GM12878 (cell line): ENCODE data around the gene C5AR1. TPM values are rescaled to one million over a fixed set of nuclear protein-coding genes. Genes with fewer than 3 reads are reported as not detected.

Source experiments
- ATAC-seq: fragments of 200-7000 bp; cut with Tn5 transposase; 3 replicates; pipeline ENCODE4 v1.9.1; 2020; ENCODE audit warnings: mild to moderate bottlenecking, moderate library complexity
- BruUV-seq: library from RNA; stranded (reverse); fragments of 400-500 nt; replicated peaks from 2 replicates; lab custom pipeline; 2021; lab: Mats Ljungman, UMichigan
- CTCF ChIA-PET: fragments of 300-600 bp; sonication (Branson Sonifier 250); formaldehyde crosslinking; extraction: SDS; loops from one replicate; lab custom pipeline; 2021; ENCODE audit warnings: inconsistent platforms; lab: Yijun Ruan, JAX
- POLR2A ChIA-PET: fragments of 350-600 bp; formaldehyde crosslinking; extraction: SDS; loops from one replicate; lab custom pipeline; 2021; ENCODE audit warnings: inconsistent platforms; lab: Charles Lee
- RAD21 ChIA-PET: fragments of 300-600 bp; sonication (Branson Sonifier 250); formaldehyde crosslinking; loops from one replicate; lab custom pipeline; 2023; ENCODE audit warnings: antibody characterized with exemption; ENCODE audit not compliant: unreplicated experiment; lab: Charles Lee
- SMC1A ChIA-PET: fragments of 300-600 bp; sonication (Branson Sonifier 250); formaldehyde crosslinking; loops from one replicate; lab custom pipeline; 2023; ENCODE audit not compliant: unreplicated experiment, uncharacterized antibody; lab: Charles Lee
- DNase-seq: peaks from one replicate; pipeline ENCODE4 v3.0.0-alpha.2; 2011; ENCODE audit warnings: low read depth, low spot score
- FAIRE-seq: peaks from 3 replicates; lab custom pipeline; 2011; peaks lifted over from hg19 to GRCh38; lab: Jason Lieb, UNC
- H2AFZ ChIP-seq: 2 replicates; pipeline ENCODE4 v1.6.0; 2011; ENCODE audit warnings: low read depth, low read length, control low read depth; ENCODE audit not compliant: control insufficient read depth
- H3K27ac ChIP-seq: 2 replicates; pipeline ENCODE4 v1.5.1; 2011; ENCODE audit warnings: control low read depth; ENCODE audit not compliant: control insufficient read depth, insufficient read depth
- H3K27me3 ChIP-seq, 2 experiments: replicated peaks in 1 of 2; 2 replicates each; pipeline versions ENCODE4 v1.6.0 to v1.6.1; 2011; ENCODE audit warnings: low read length in 1 of 2; ENCODE audit not compliant: control insufficient read depth in 2 of 2, insufficient read depth in 2 of 2
- H3K36me3 ChIP-seq, 2 experiments: 2 replicates each; pipeline ENCODE4 v1.5.1; 2011; ENCODE audit warnings: low read length in 1 of 2; ENCODE audit not compliant: control insufficient read depth in 2 of 2, insufficient read depth in 2 of 2
- H3K4me1 ChIP-seq: 2 replicates; pipeline ENCODE4 v1.6.1; 2011; ENCODE audit warnings: mild to moderate bottlenecking, low read length, moderate library complexity, mixed read lengths; ENCODE audit not compliant: control insufficient read depth, insufficient read depth
- H3K4me2 ChIP-seq: 2 replicates; pipeline ENCODE4 v1.6.0; 2011; ENCODE audit warnings: control low read depth; ENCODE audit not compliant: control insufficient read depth, insufficient read depth
- H3K4me3 ChIP-seq: fragments of 200-600 bp; sonication (generic); 2 replicates; pipeline ENCODE4 v1.5.1; 2016
- H3K79me2 ChIP-seq: 2 replicates; pipeline ENCODE4 v1.6.0; 2011; ENCODE audit warnings: low read length; ENCODE audit not compliant: control insufficient read depth, insufficient read depth
- H3K9ac ChIP-seq: 2 replicates; pipeline ENCODE4 v1.8.0; 2011; ENCODE audit warnings: low read length, control low read depth, mixed read lengths; ENCODE audit not compliant: control insufficient read depth, insufficient read depth
- H3K9me3 ChIP-seq: replicated peaks from 3 replicates; pipeline ENCODE4 v1.5.1; 2011; ENCODE audit warnings: mild to moderate bottlenecking, low read length; ENCODE audit not compliant: control insufficient read depth, insufficient read depth
- H4K20me1 ChIP-seq: 2 replicates; pipeline ENCODE4 v1.6.0; 2011; ENCODE audit not compliant: control insufficient read depth, insufficient read depth
- BCL11A ChIP-seq: IDR thresholded peaks from 2 replicates; pipeline ENCODE4 v1.6.1; 2011; ENCODE audit warnings: low read depth, low read length
- FOXM1 ChIP-seq: IDR thresholded peaks from 2 replicates; pipeline ENCODE4 v1.6.1; 2012; ENCODE audit warnings: low read depth, mild to moderate bottlenecking, inconsistent platforms, low read length, moderate library complexity
- NFXL1 ChIP-seq: fragments of 450-650 bp; IDR thresholded peaks from 2 replicates; pipeline ENCODE4 v1.6.1; 2017; ENCODE audit warnings: antibody characterized with exemption, mild to moderate bottlenecking, borderline replicate concordance
- NR2C1 ChIP-seq: fragments of 450-650 bp; IDR thresholded peaks from 2 replicates; pipeline ENCODE4 v1.6.1; 2017; ENCODE audit warnings: antibody characterized with exemption, mild to moderate bottlenecking, moderate library complexity
- PML ChIP-seq: IDR thresholded peaks from 2 replicates; pipeline ENCODE4 v1.6.1; 2012; ENCODE audit warnings: low read length, inconsistent platforms
- SREBF2 ChIP-seq: IDR thresholded peaks from 2 replicates; pipeline ENCODE4 v1.6.1; 2012; ENCODE audit warnings: mild to moderate bottlenecking, low read length
- SRF ChIP-seq, 2 experiments: IDR thresholded peaks; 2 replicates each; pipeline ENCODE4 v1.6.1; 2011; ENCODE audit warnings: low read depth in 2 of 2, low read length in 2 of 2, mild to moderate bottlenecking in 1 of 2, moderate library complexity in 1 of 2
- TBL1XR1 ChIP-seq: IDR thresholded peaks from 2 replicates; pipeline ENCODE4 v1.6.1; 2012; ENCODE audit warnings: low read depth, low read length, improper control_type of control experiment
- ZNF217 ChIP-seq: fragments of 450-650 bp; IDR thresholded peaks from 2 replicates; pipeline ENCODE4 v1.6.1; 2017; ENCODE audit warnings: antibody characterized with exemption, mild to moderate bottlenecking
- WGBS: methylation state at CpG from one replicate; pipeline ENCODE4 v1.1.6; 2016; ENCODE audit warnings: low lambda C conversion rate; ENCODE audit not compliant: insufficient replicate concordance, insufficient coverage; ENCODE audit errors: missing lambda C conversion rate; 5-methylcytosine and 5-hydroxymethylcytosine counted together
- in situ Hi-C: fragments of 300-500 bp; cut with MboI; formaldehyde crosslinking; loops from 9 replicates; pipeline ENCODE4 v1.14.3; 2018; ENCODE audit warnings: mixed read lengths
- intact Hi-C: fragments of 100-400 bp; cut with micrococcal nuclease; formaldehyde crosslinking; loops from one replicate; pipeline ENCODE4 v1.14.2; 2022; ENCODE audit not compliant: unreplicated experiment
- polyA plus RNA-seq, 11 experiments: library from polyadenylated mRNA; depleted of rRNA in 4 of 11; unstranded in 6 of 11; stranded (reverse) in 5 of 11; fragments of >200 nt; fragmentation: Nextera tagmentation in 4 of 11; fragmentation: Illumina TruSeq in 1 of 11; extraction: Ambion mirVana in 4 of 11; extraction: Trizol in 1 of 11; gene quantifications; 1 replicate in 1 of 11; 2 replicates in 10 of 11; pipeline versions ENCODE4 v1.2.1 to v1.2.3, GENCODE V29; 2011 to 2016; ENCODE audit warnings: inconsistent platforms in 2 of 11, missing spikeins in 2 of 11, low read depth in 1 of 11
- total RNA-seq, 4 experiments: library from RNA; depleted of rRNA in 3 of 4; stranded (reverse); fragments of >200 nt in 3 of 4; fragmentation: Illumina TruSeq in 1 of 4; extraction: Trizol in 1 of 4; gene quantifications; 2 replicates each; pipeline versions ENCODE4 v1.2.1 to v1.2.3, GENCODE V29; 2013 to 2021
- TF ChIP-seq, protein P1 (sequence below): fragments of 450-650 bp; IDR thresholded peaks from 2 replicates; pipeline ENCODE4 v1.6.1; 2016; ENCODE audit warnings: mild to moderate bottlenecking, moderate library complexity, borderline replicate concordance
- TF ChIP-seq, protein P2 (sequence below): fragments of 450-650 bp; IDR thresholded peaks from 2 replicates; pipeline ENCODE4 v1.6.1; 2018; ENCODE audit warnings: borderline replicate concordance, mild to moderate bottlenecking; ENCODE audit not compliant: partially characterized antibody

C5AR1 gene
- total and polyA plus RNA-seq, 10 of the 15 experiments (the other 5 are each of a cell fraction or from before 2014, with no cell fraction given), result 0.04 to 1.5 (median 0.18) TPM

DNA sequence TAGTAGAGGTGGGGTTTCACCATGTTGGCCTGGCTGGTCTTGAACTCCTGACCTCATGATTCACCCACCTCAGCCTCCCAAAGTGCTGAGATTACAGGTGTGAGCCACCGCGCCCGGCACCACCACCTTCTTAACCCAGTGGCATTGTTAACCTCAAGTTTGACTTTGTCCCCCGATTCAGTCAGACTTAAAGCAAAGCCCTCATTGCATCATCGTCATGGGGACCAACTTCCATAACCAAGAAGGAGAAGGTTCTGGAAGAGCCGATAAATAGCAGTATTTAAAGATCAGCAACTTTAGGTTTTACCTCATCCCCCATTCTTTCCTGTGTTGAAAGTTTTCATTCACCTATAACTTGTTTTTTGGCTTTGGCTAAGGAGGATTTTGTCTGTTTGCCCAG, 41.6 kb upstream of the C5AR1 start:
- Histone ChIP-seq H3K4me2 (no peak overlapping the region), H3K27me3 (no peaks in the 10 kb centered on the region), H3K27ac (no peak overlapping the region), H3K36me3 (peaks cover 2 to 4% of the 10 kb centered on the region in 2 experiments; a peak in 3 of 4 replicates), H3K9me3 (no peaks in the 10 kb centered on the region), H3K9ac (no peak overlapping the region), H3K4me1 (peaks cover 5% of the 10 kb centered on the region; the same call in 1 of the 2 replicates), H2AFZ (no peak overlapping the region), H3K4me3 (no peak overlapping the region), H4K20me1 (no peaks in the 10 kb centered on the region), H3K79me2 (no peaks in the 10 kb centered on the region)
- FAIRE-seq, result no peak
- DNase-seq, result no peak
- TF ChIP-seq SRF (IDR thresholded peaks at IDR 0.05; ENCODE audit: low read depth in 2 of 2, low read length in 2 of 2) (no peak), NFXL1 (no peak), PML (no peak), TBL1XR1 (no peak), SREBF2 (no peak), BCL11A (no peak), ZNF217 (no peak), FOXM1 (no peak), NR2C1 (no peak)
- TF ChIP-seq, protein P1, sequence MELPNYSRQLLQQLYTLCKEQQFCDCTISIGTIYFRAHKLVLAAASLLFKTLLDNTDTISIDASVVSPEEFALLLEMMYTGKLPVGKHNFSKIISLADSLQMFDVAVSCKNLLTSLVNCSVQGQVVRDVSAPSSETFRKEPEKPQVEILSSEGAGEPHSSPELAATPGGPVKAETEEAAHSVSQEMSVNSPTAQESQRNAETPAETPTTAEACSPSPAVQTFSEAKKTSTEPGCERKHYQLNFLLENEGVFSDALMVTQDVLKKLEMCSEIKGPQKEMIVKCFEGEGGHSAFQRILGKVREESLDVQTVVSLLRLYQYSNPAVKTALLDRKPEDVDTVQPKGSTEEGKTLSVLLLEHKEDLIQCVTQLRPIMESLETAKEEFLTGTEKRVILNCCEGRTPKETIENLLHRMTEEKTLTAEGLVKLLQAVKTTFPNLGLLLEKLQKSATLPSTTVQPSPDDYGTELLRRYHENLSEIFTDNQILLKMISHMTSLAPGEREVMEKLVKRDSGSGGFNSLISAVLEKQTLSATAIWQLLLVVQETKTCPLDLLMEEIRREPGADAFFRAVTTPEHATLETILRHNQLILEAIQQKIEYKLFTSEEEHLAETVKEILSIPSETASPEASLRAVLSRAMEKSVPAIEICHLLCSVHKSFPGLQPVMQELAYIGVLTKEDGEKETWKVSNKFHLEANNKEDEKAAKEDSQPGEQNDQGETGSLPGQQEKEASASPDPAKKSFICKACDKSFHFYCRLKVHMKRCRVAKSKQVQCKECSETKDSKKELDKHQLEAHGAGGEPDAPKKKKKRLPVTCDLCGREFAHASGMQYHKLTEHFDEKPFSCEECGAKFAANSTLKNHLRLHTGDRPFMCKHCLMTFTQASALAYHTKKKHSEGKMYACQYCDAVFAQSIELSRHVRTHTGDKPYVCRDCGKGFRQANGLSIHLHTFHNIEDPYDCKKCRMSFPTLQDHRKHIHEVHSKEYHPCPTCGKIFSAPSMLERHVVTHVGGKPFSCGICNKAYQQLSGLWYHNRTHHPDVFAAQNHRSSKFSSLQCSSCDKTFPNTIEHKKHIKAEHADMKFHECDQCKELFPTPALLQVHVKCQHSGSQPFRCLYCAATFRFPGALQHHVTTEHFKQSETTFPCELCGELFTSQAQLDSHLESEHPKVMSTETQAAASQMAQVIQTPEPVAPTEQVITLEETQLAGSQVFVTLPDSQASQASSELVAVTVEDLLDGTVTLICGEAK, result no peak
- TF ChIP-seq, protein P2, sequence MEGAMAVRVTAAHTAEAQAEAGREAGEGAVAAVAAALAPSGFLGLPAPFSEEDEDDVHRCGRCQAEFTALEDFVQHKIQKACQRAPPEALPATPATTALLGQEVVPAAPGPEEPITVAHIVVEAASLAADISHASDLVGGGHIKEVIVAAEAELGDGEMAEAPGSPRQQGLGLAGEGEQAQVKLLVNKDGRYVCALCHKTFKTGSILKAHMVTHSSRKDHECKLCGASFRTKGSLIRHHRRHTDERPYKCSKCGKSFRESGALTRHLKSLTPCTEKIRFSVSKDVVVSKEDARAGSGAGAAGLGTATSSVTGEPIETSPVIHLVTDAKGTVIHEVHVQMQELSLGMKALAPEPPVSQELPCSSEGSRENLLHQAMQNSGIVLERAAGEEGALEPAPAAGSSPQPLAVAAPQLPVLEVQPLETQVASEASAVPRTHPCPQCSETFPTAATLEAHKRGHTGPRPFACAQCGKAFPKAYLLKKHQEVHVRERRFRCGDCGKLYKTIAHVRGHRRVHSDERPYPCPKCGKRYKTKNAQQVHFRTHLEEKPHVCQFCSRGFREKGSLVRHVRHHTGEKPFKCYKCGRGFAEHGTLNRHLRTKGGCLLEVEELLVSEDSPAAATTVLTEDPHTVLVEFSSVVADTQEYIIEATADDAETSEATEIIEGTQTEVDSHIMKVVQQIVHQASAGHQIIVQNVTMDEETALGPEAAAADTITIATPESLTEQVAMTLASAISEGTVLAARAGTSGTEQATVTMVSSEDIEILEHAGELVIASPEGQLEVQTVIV, result no peak
- intact Hi-C loops (no loop called here), in situ Hi-C loops (no loop called here)
- ATAC-seq, result no peak
- CTCF ChIA-PET, result no interaction called here
- no TSS peak for BruUV-seq
- RAD21 ChIA-PET, result no interaction called here
- SMC1A ChIA-PET, result interaction anchor here (0.6 kb wide), 1 partner anchor 347 kb away, joined by 3 read pairs; no protein-coding TSS in a partner anchor
- WGBS, result 78% methylated on average over 6 of the region's 6 CpGs
- POLR2A ChIA-PET, result interaction anchor here (0.9 kb wide), 1 partner anchor 11 kb away, joined by 3 read pairs; the partner anchor contains the start of gene CCDC9
